Measurements from ENCODE around the gene DDX59.

DNA sequence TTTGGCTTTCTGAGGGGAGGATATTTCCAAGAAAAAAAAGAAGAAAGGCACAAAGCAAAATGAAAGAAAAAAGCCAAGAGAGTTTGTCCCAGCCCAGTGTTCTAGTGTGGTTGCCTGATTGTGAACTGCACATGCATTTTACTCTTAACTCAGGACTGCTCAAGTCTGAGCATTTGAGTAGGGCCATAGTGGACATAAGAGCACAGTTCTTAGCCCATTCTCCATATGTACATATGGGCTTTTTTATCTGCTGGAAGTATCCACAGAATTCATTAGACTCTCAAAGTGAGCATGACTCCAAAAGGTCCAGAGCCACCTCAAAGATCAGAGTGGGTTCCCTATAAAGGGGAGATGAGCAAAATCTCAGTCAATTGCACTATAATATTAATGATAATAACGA, 13.6 kb upstream of the DDX59 start:
- TF ChIP-seq, protein P1, sequence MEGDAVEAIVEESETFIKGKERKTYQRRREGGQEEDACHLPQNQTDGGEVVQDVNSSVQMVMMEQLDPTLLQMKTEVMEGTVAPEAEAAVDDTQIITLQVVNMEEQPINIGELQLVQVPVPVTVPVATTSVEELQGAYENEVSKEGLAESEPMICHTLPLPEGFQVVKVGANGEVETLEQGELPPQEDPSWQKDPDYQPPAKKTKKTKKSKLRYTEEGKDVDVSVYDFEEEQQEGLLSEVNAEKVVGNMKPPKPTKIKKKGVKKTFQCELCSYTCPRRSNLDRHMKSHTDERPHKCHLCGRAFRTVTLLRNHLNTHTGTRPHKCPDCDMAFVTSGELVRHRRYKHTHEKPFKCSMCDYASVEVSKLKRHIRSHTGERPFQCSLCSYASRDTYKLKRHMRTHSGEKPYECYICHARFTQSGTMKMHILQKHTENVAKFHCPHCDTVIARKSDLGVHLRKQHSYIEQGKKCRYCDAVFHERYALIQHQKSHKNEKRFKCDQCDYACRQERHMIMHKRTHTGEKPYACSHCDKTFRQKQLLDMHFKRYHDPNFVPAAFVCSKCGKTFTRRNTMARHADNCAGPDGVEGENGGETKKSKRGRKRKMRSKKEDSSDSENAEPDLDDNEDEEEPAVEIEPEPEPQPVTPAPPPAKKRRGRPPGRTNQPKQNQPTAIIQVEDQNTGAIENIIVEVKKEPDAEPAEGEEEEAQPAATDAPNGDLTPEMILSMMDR (IDR thresholded peaks at IDR 0.05) = no peak
- TF ChIP-seq EP300 (IDR thresholded peaks at IDR 0.05; ENCODE audit: low read depth) (no peak), POLR2AphosphoS5 (IDR thresholded peaks at IDR 0.05) (no peak)

All from transverse colon (tissue), 4 donors.